ENCODE data around the gene NKD1. TPM values are rescaled to one million over a fixed set of nuclear protein-coding genes. Genes with fewer than 3 reads are reported as not detected.

The NKD1 gene
- total RNA-seq, 1 donor from 2014 or later: 54.7 TPM

- Mint-ChIP-seq H3K9me3 (no peaks in the 10 kb centered on the region), H3K27me3 (ENCODE audit: low read depth) (peaks cover 2% of the 10 kb centered on the region), H3K27ac (ENCODE audit: unreplicated experiment) (peak overlapping the region; percentile 83), H3K4me3 (no peak overlapping the region), H3K4me1 (peaks cover 7% of the 10 kb centered on the region), H3K36me3 (ENCODE audit: low read depth) (no peaks in the 10 kb centered on the region)
- TF ChIP-seq CTCF (conservative IDR thresholded peaks at IDR 0.05): no peak
- DNase-seq (ENCODE audit: low read depth, low spot score): no peak
Observed at GRCh38 chr16:50657241-50657640, 109.0 kb downstream of the NKD1 start.

- DNase-seq (ENCODE audit: low read depth, low spot score): no peak
- no peaks in the 10 kb centered on the region for H3K36me3 Mint-ChIP-seq (ENCODE audit: low read depth)
- H3K4me1 Mint-ChIP-seq: peaks cover 8% of the 10 kb centered on the region
- peaks cover 2% of the 10 kb centered on the region for H3K9me3 Mint-ChIP-seq
- no peak for TF ChIP-seq CTCF (conservative IDR thresholded peaks at IDR 0.05)
- no peak overlapping the region for H3K4me3 Mint-ChIP-seq
- H3K27me3 Mint-ChIP-seq (ENCODE audit: low read depth): peaks cover 2% of the 10 kb centered on the region
- H3K27ac Mint-ChIP-seq (ENCODE audit: unreplicated experiment): no peak overlapping the region
Observed at GRCh38 chr16:50659806-50660205, 111.6 kb downstream of the NKD1 start.

GRCh38 chr16:50662306-50662940 lies 114.2 kb downstream of the NKD1 start:
- DNase-seq (ENCODE audit: low read depth, low spot score): no peak
- Mint-ChIP-seq H3K27ac (ENCODE audit: unreplicated experiment) (no peak overlapping the region), H3K27me3 (ENCODE audit: low read depth) (peaks cover 2% of the 10 kb centered on the region), H3K4me1 (peaks cover 13% of the 10 kb centered on the region), H3K36me3 (ENCODE audit: low read depth) (no peaks in the 10 kb centered on the region), H3K9me3 (peaks cover 3% of the 10 kb centered on the region), H3K4me3 (no peak overlapping the region)
- no peak for TF ChIP-seq CTCF (conservative IDR thresholded peaks at IDR 0.05)

GRCh38 chr16:50664270-50664669 lies 116.1 kb downstream of the NKD1 start:
- no peak for DNase-seq (ENCODE audit: low read depth, low spot score)
- no peak overlapping the region for H3K4me3 Mint-ChIP-seq
- peaks cover 3% of the 10 kb centered on the region for H3K9me3 Mint-ChIP-seq
- H3K36me3 Mint-ChIP-seq (ENCODE audit: low read depth): peaks cover 2% of the 10 kb centered on the region
- no peaks in the 10 kb centered on the region for H3K27me3 Mint-ChIP-seq (ENCODE audit: low read depth)
- H3K4me1 Mint-ChIP-seq: peaks cover 25% of the 10 kb centered on the region
- no peak overlapping the region for H3K27ac Mint-ChIP-seq (ENCODE audit: unreplicated experiment)
- TF ChIP-seq CTCF (conservative IDR thresholded peaks at IDR 0.05): no peak

GRCh38 chr16:50665128-50665878 lies 117.1 kb downstream of the NKD1 start:
- H3K27me3 Mint-ChIP-seq (ENCODE audit: low read depth): no peaks in the 10 kb centered on the region
- peak; percentile 98 for DNase-seq (ENCODE audit: low read depth, low spot score)
- peaks cover 2% of the 10 kb centered on the region for H3K36me3 Mint-ChIP-seq (ENCODE audit: low read depth)
- H3K9me3 Mint-ChIP-seq: peaks cover 3% of the 10 kb centered on the region
- H3K4me1 Mint-ChIP-seq: peaks cover 26% of the 10 kb centered on the region
- H3K27ac Mint-ChIP-seq (ENCODE audit: unreplicated experiment): no peak overlapping the region
- peak; percentile 91 for TF ChIP-seq CTCF (conservative IDR thresholded peaks at IDR 0.05)
- H3K4me3 Mint-ChIP-seq: peak overlapping the region; percentile 71
